Neural progenitor cell (in vitro differentiated cells): ENCODE data around the gene N4BP3.
"Not testable (repeated sequence)": the region's sequence is repeated elsewhere in the genome, so short reads cannot be mapped to it uniquely, and the experiment has no call there.

Experiments used
- CTCF ChIP-seq: fragments of 200-600 bp; sonication (generic); IDR thresholded peaks from 2 replicates; pipeline ENCODE4 v1.5.1; 2017; ENCODE audit warnings: antibody characterized with exemption, mild to moderate bottlenecking
- EZH2phosphoT487 ChIP-seq: fragments of 200-600 bp; sonication (generic); IDR thresholded peaks from 2 replicates; pipeline ENCODE4 v1.6.1; 2017; ENCODE audit warnings: antibody characterized with exemption

DNA sequence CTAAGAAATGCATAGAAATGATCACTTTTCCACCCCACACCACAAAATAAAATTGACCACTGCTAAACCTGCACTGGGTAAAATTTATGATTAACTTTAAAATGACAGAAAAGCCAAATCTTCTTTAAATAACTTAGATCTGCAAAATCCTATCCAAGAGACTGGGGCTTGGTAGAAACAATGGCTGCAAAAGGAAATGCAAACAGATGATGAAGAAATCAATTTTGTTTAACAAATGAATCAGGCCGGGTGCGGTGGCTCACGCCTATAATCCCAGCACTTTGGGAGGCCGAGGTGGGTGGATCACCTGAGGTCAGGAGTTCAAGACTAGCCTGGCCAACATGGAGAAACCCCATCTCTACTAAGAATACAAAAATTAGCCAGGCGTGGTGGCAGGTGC lies 26.1 kb upstream of the N4BP3 start:
- TF ChIP-seq CTCF, EZH2phosphoT487: not testable (repeated sequence)
